ENCODE measurements around the gene PWP1. TPM values are rescaled to one million over a fixed set of nuclear protein-coding genes. Genes with fewer than 3 reads are reported as not detected.

Gene PWP1
- polyA plus RNA-seq, 1 donor (not counting 4 experiments of a cell fraction or from before 2014, with no cell fraction given), result 137 TPM

DNA sequence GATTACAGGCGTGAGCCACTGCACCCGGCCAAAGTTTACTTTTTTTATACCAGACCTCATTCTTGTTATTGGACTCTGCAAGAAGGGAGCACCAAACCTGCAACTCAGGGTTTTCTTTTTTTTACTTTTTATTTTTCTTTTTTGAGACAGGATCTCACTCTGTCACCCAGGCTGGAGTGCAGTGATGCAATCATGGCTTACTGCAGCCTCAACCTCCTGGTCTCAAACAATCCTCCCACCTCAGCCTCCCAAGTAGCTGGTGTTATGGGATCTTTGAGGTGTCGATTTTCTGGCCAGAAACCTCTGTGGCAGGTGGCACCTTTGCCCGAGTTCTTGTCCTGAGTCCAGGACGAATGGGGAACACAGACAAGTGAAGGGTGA is 4.2 kb upstream of the PWP1 start:
- no peaks in the 10 kb centered on the region for H3K36me3 ChIP-seq (ENCODE audit: control insufficient read depth in 2 of 2, extremely low read depth in 1 of 2, insufficient read depth in 2 of 2, low read length in 2 of 2)
- no peak for TF ChIP-seq EZH2 (IDR thresholded peaks at IDR 0.05; ENCODE audit: low read length)
- TF ChIP-seq, protein P1, sequence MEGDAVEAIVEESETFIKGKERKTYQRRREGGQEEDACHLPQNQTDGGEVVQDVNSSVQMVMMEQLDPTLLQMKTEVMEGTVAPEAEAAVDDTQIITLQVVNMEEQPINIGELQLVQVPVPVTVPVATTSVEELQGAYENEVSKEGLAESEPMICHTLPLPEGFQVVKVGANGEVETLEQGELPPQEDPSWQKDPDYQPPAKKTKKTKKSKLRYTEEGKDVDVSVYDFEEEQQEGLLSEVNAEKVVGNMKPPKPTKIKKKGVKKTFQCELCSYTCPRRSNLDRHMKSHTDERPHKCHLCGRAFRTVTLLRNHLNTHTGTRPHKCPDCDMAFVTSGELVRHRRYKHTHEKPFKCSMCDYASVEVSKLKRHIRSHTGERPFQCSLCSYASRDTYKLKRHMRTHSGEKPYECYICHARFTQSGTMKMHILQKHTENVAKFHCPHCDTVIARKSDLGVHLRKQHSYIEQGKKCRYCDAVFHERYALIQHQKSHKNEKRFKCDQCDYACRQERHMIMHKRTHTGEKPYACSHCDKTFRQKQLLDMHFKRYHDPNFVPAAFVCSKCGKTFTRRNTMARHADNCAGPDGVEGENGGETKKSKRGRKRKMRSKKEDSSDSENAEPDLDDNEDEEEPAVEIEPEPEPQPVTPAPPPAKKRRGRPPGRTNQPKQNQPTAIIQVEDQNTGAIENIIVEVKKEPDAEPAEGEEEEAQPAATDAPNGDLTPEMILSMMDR (optimal IDR thresholded peaks at IDR 0.05 in 1 of 3, IDR thresholded peaks at IDR 0.05 in 1 of 3, conservative IDR thresholded peaks at IDR 0.05 in 1 of 3; ENCODE audit: extremely low read depth in 1 of 3, insufficient read depth in 2 of 3, low read length in 3 of 3), result no peak
- DNase-seq (ENCODE audit: low read depth, low spot score), result no peak
- H3K4me3 ChIP-seq (ENCODE audit: control insufficient read depth in 2 of 3, extremely low read depth in 1 of 3, insufficient read depth in 2 of 3, low read depth in 1 of 3, low read length in 3 of 3), result no peak overlapping the region
- no peaks in the 10 kb centered on the region for H3K9me1 ChIP-seq (ENCODE audit: control insufficient read depth, extremely low read depth, insufficient read depth, low read length)
- no peak overlapping the region for H3K9ac ChIP-seq (ENCODE audit: control insufficient read depth, extremely low read depth, insufficient read depth, low read length)
- no peak overlapping the region for H3K27ac ChIP-seq (ENCODE audit: control insufficient read depth, insufficient read depth, low read length)
- no peak for FAIRE-seq
- no peaks in the 10 kb centered on the region for H3K9me3 ChIP-seq (ENCODE audit: control insufficient read depth, low read depth, low read length)
- dilution Hi-C loops (cut with MboI; ENCODE audit: extremely low pct_ligation_motif_present, low sequenced_read_pairs), result no loop called here
- H4K20me1 ChIP-seq (ENCODE audit: control insufficient read depth, extremely low read depth, insufficient read depth, low read length), result no peaks in the 10 kb centered on the region
- H3K4me1 ChIP-seq (ENCODE audit: control insufficient read depth, extremely low read depth, insufficient read depth, low read length), result peaks cover 7% of the 10 kb centered on the region
- no peak overlapping the region for H2AFZ ChIP-seq (ENCODE audit: control insufficient read depth, low read length)
- H3K79me2 ChIP-seq (ENCODE audit: control insufficient read depth, insufficient read depth, low read length), result peaks cover 9% of the 10 kb centered on the region
- H3K27me3 ChIP-seq (ENCODE audit: control insufficient read depth, extremely low read depth, insufficient read depth, low read length), result peaks cover 13% of the 10 kb centered on the region
- no peak overlapping the region for H3K4me2 ChIP-seq (ENCODE audit: control insufficient read depth, extremely low read depth, insufficient read depth, low read depth, low read length)

DNA sequence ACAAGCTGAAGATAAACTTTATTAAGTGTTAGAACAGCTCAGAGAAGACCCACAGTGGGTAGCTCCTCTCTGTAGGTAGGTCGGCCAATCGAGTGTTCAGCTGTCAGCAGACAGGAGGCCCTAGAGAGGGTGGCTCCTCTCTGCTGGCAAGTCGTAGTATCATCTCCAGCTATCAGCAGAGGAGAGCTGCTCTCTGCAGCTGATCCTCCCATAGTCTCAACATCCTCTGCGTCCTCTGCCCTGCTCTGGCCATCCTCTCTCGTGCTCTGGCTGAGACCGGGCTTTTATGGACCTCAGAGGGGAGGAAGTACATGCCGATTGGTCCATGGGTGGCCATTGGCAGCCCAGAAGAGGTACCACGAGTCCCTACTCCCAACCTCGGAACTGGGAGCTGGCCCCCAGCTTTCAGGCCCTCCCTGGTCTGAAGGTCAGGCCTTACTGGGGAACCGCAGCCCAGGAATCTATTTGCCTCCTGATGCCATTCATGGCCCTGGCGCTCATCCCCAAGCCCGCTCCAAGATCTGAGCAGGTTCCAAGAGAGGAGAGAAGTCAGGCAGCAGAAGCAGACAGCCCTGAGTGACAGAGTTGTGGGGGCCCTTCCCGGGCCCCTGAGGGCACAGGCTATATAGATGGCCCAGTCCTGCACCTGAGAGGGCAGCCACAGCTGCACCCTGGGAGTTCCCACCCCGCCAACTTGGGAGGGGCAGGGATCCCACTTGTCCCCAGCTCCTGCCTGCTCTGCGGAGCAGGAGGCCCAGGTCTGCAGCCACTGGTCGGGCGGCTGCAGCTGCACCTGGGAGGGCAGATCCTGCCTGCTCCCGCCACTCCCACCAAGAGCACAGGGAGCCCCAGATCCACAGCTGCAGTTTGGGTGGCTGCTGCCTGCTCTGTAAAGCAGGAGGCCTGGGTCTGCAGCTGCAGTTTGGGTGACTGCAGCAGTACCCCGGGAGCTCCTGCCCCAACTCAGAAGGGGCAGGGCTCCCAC is 3.5 kb upstream of the PWP1 start:
- DNase-seq (ENCODE audit: low read depth, low spot score) (no peak), FAIRE-seq (no peak)
- dilution Hi-C loops (cut with MboI; ENCODE audit: extremely low pct_ligation_motif_present, low sequenced_read_pairs), result no loop called here
- H3K79me2 ChIP-seq (ENCODE audit: control insufficient read depth, insufficient read depth, low read length), result peaks cover 15% of the 10 kb centered on the region
- no peak overlapping the region for H3K9ac ChIP-seq (ENCODE audit: control insufficient read depth, extremely low read depth, insufficient read depth, low read length)
- H3K36me3 ChIP-seq (ENCODE audit: control insufficient read depth in 2 of 2, extremely low read depth in 1 of 2, insufficient read depth in 2 of 2, low read length in 2 of 2), result no peaks in the 10 kb centered on the region
- no peaks in the 10 kb centered on the region for H3K9me3 ChIP-seq (ENCODE audit: control insufficient read depth, low read depth, low read length)
- peaks cover 10% of the 10 kb centered on the region for H3K4me1 ChIP-seq (ENCODE audit: control insufficient read depth, extremely low read depth, insufficient read depth, low read length)
- no peak overlapping the region for H2AFZ ChIP-seq (ENCODE audit: control insufficient read depth, low read length)
- no peak for TF ChIP-seq EZH2 (IDR thresholded peaks at IDR 0.05; ENCODE audit: low read length)
- TF ChIP-seq, protein P1 (optimal IDR thresholded peaks at IDR 0.05 in 1 of 3, IDR thresholded peaks at IDR 0.05 in 1 of 3, conservative IDR thresholded peaks at IDR 0.05 in 1 of 3; ENCODE audit: extremely low read depth in 1 of 3, insufficient read depth in 2 of 3, low read length in 3 of 3), result no peak
- H3K27me3 ChIP-seq (ENCODE audit: control insufficient read depth, extremely low read depth, insufficient read depth, low read length), result peaks cover 12% of the 10 kb centered on the region
- no peak overlapping the region for H3K4me3 ChIP-seq (ENCODE audit: control insufficient read depth in 2 of 3, extremely low read depth in 1 of 3, insufficient read depth in 2 of 3, low read depth in 1 of 3, low read length in 3 of 3)
- no peak overlapping the region for H3K4me2 ChIP-seq (ENCODE audit: control insufficient read depth, extremely low read depth, insufficient read depth, low read depth, low read length)
- no peak overlapping the region for H3K27ac ChIP-seq (ENCODE audit: control insufficient read depth, insufficient read depth, low read length)
- H3K9me1 ChIP-seq (ENCODE audit: control insufficient read depth, extremely low read depth, insufficient read depth, low read length), result no peaks in the 10 kb centered on the region
- no peaks in the 10 kb centered on the region for H4K20me1 ChIP-seq (ENCODE audit: control insufficient read depth, extremely low read depth, insufficient read depth, low read length)

All from keratinocyte (primary cell).